ENCODE measurements around the gene RAB11FIP4. TPM values are rescaled to one million over a fixed set of nuclear protein-coding genes. Genes with fewer than 3 reads are reported as not detected.
A peak's percentile ranks its signal among the peaks of the same experiment; 100 is the strongest.
"Not testable (repeated sequence)": the region's sequence is repeated elsewhere in the genome, so short reads cannot be mapped to it uniquely, and the experiment has no call there.

Gene RAB11FIP4
- total RNA-seq, 1 donor: under 0.01 TPM

- H3K4me3 ChIP-seq (ENCODE audit: low read depth, low read length): no peak overlapping the region
- TF ChIP-seq CTCF (IDR thresholded peaks at IDR 0.05; ENCODE audit: insufficient read depth, low read depth, low read length): no peak
- DNase-seq (ENCODE audit: low read depth): no peak
Measured at GRCh38 chr17:31442276-31442675, 50.8 kb downstream of the RAB11FIP4 start.

- not testable (repeated sequence) for H3K4me3 ChIP-seq (ENCODE audit: low read depth, low read length); DNase-seq (ENCODE audit: low read depth)
Measured at GRCh38 chr17:31442856-31443255, 51.4 kb downstream of the RAB11FIP4 start.

- TF ChIP-seq CTCF (IDR thresholded peaks at IDR 0.05; ENCODE audit: insufficient read depth, low read depth, low read length): no peak
- no peak overlapping the region for H3K4me3 ChIP-seq (ENCODE audit: low read depth, low read length)
- DNase-seq (ENCODE audit: low read depth): no peak
Measured at GRCh38 chr17:31443386-31443785, 51.9 kb downstream of the RAB11FIP4 start.

- H3K4me3 ChIP-seq (ENCODE audit: low read depth, low read length): no peak overlapping the region
- no peak for DNase-seq (ENCODE audit: low read depth)
- TF ChIP-seq CTCF (IDR thresholded peaks at IDR 0.05; ENCODE audit: insufficient read depth, low read depth, low read length): no peak
Measured at GRCh38 chr17:31444026-31444425, 52.6 kb downstream of the RAB11FIP4 start.

- no peak for DNase-seq (ENCODE audit: low read depth)
- TF ChIP-seq CTCF (IDR thresholded peaks at IDR 0.05; ENCODE audit: insufficient read depth, low read depth, low read length): peak; percentile 20
- no peak overlapping the region for H3K4me3 ChIP-seq (ENCODE audit: low read depth, low read length)
Measured at GRCh38 chr17:31446195-31446967, 54.9 kb downstream of the RAB11FIP4 start.

- H3K4me3 ChIP-seq (ENCODE audit: low read depth, low read length): no peak overlapping the region
- peak; percentile 40 for DNase-seq (ENCODE audit: low read depth)
- TF ChIP-seq CTCF (IDR thresholded peaks at IDR 0.05; ENCODE audit: insufficient read depth, low read depth, low read length): no peak
Measured at GRCh38 chr17:31448467-31449077, 57.1 kb downstream of the RAB11FIP4 start.

- TF ChIP-seq CTCF (IDR thresholded peaks at IDR 0.05; ENCODE audit: insufficient read depth, low read depth, low read length): no peak
- H3K4me3 ChIP-seq (ENCODE audit: low read depth, low read length): no peak overlapping the region
- DNase-seq (ENCODE audit: low read depth): no peak
Measured at GRCh38 chr17:31449111-31449510, 57.6 kb downstream of the RAB11FIP4 start.

Data from fibroblast of villous mesenchyme (primary cell).